K562 (cell line): ENCODE measurements around the gene MED13L. TPM values are rescaled to one million over a fixed set of nuclear protein-coding genes. Genes with fewer than 3 reads are reported as not detected.

Source experiments
- ATAC-seq: fragments of 200-7000 bp; cut with Tn5 transposase; 3 replicates; pipeline ENCODE4 v1.9.1; 2020; ENCODE audit warnings: moderate library complexity
- BruUV-seq: library from RNA; stranded (reverse); fragments of 400-500 nt; replicated peaks from 2 replicates; lab custom pipeline; 2021; lab: Mats Ljungman, UMichigan
- CTCF ChIA-PET: fragments of 300-600 bp; formaldehyde crosslinking; extraction: SDS; loops from one replicate; lab custom pipeline; 2021; ENCODE audit warnings: low intra/inter-chr PET ratio; lab: Yijun Ruan, JAX
- POLR2A ChIA-PET: fragments of 300-600, 350-650 bp; sonication (Branson Sonifier 250); formaldehyde crosslinking; extraction: SDS; loops from one replicate; lab custom pipeline; 2021; ENCODE audit warnings: antibody characterized with exemption, inconsistent platforms; lab: Yijun Ruan, JAX
- DNase-seq, 4 experiments: peaks; one replicate each; pipeline versions ENCODE4 v3.0.0 to v3.0.0-alpha.2; 2011 to 2018; ENCODE audit warnings: low spot score in 3 of 4, mixed read lengths in 3 of 4; ENCODE audit errors: extremely low read depth in 1 of 4
- FAIRE-seq: peaks from 2 replicates; lab custom pipeline; 2011; peaks lifted over from hg19 to GRCh38; lab: Jason Lieb, UNC
- H2AFZ ChIP-seq: 2 replicates; pipeline ENCODE4 v1.6.0; 2011; ENCODE audit warnings: low read depth, low read length, control low read depth, inconsistent platforms
- H3K27ac ChIP-seq: fragments of 200-600 bp; 3 replicates; pipeline ENCODE4 v1.8.0; 2011; ENCODE audit warnings: low read depth, mild to moderate bottlenecking, control low read depth, inconsistent platforms, low read length, moderate library complexity, mixed read lengths; ENCODE audit errors: extremely low read depth
- H3K27me3 ChIP-seq, 2 experiments: fragments of 300-600 bp in 1 of 2; 2 replicates in 1 of 2; 3 replicates in 1 of 2; pipeline versions ENCODE4 v1.6.0 to v1.8.0; 2011; ENCODE audit warnings: inconsistent platforms in 2 of 2, low read length in 2 of 2, mild to moderate bottlenecking in 1 of 2, mixed read lengths in 1 of 2, moderate library complexity in 1 of 2; ENCODE audit not compliant: control insufficient read depth in 2 of 2, insufficient read depth in 2 of 2
- H3K36me3 ChIP-seq: fragments of 300-600 bp; 3 replicates; pipeline ENCODE4 v1.8.0; 2011; ENCODE audit warnings: mild to moderate bottlenecking, low read length, inconsistent platforms; ENCODE audit not compliant: control insufficient read depth, insufficient read depth
- H3K4me1 ChIP-seq, 2 experiments: fragments of 200-600 bp in 1 of 2; replicated peaks in 1 of 2; 2 replicates in 1 of 2; 3 replicates in 1 of 2; pipeline versions ENCODE4 v1.5.1 to v1.8.0; 2011; ENCODE audit warnings: inconsistent platforms in 2 of 2, low read length in 2 of 2, mild to moderate bottlenecking in 1 of 2, mixed read lengths in 1 of 2, moderate library complexity in 1 of 2; ENCODE audit not compliant: control insufficient read depth in 2 of 2, insufficient read depth in 2 of 2
- H3K4me2 ChIP-seq: 2 replicates; pipeline ENCODE4 v1.6.1; 2011; ENCODE audit warnings: low read length, control low read depth, inconsistent platforms, mixed read lengths; ENCODE audit not compliant: insufficient read depth
- H3K4me3 ChIP-seq: fragments of 200-600 bp; sonication (generic), shearing (Covaris generic); 2 replicates; pipeline ENCODE4 v1.5.1; 2016; ENCODE audit warnings: control low read depth, inconsistent platforms
- H3K79me2 ChIP-seq: fragments of 200-600 bp; 3 replicates; pipeline ENCODE4 v1.8.0; 2011; ENCODE audit warnings: low read length, inconsistent platforms; ENCODE audit not compliant: control insufficient read depth, insufficient read depth
- H3K9ac ChIP-seq, 2 experiments: 2 replicates each; pipeline versions ENCODE4 v1.6.0 to v1.6.1; 2011; ENCODE audit warnings: low read depth in 2 of 2, low read length in 2 of 2, control low read depth in 1 of 2, inconsistent platforms in 1 of 2, mild to moderate bottlenecking in 1 of 2, mixed read lengths in 1 of 2; ENCODE audit not compliant: insufficient read depth in 1 of 2
- H3K9me1 ChIP-seq: one replicate; pipeline ENCODE4 v1.6.0; 2011; ENCODE audit warnings: inconsistent platforms, mild to moderate bottlenecking, low read length, moderate library complexity; ENCODE audit not compliant: control insufficient read depth, insufficient read depth
- H3K9me3 ChIP-seq: replicated peaks from 2 replicates; pipeline ENCODE4 v1.5.1; 2011; ENCODE audit warnings: low read depth, low read length, inconsistent platforms; ENCODE audit not compliant: control insufficient read depth, insufficient read depth
- H4K20me1 ChIP-seq: replicated peaks from 2 replicates; pipeline ENCODE4 v1.6.1; 2011; ENCODE audit warnings: low read length, inconsistent platforms, mixed read lengths; ENCODE audit not compliant: control insufficient read depth, insufficient read depth
- CBFA2T3 ChIP-seq: fragments of 450-650 bp; IDR thresholded peaks from 2 replicates; pipeline ENCODE4 v1.6.1; 2017
- CBX1 ChIP-seq: sonication (generic); IDR thresholded peaks from 2 replicates; pipeline ENCODE4 v1.6.1; 2016; ENCODE audit warnings: antibody characterized with exemption, low read depth, mild to moderate bottlenecking
- EP400 ChIP-seq: fragments of 450-650 bp; IDR thresholded peaks from 2 replicates; pipeline ENCODE4 v1.6.1; 2017; ENCODE audit warnings: antibody characterized with exemption, mild to moderate bottlenecking, moderate library complexity
- FOXM1 ChIP-seq, 2 experiments: fragments of 450-650 bp in 1 of 2; sonication (generic) in 1 of 2; formaldehyde crosslinking in 1 of 2; IDR thresholded peaks; 2 replicates each; pipeline versions ENCODE4 v1.6.1 to v1.9.0; 2017 to 2022; ENCODE audit warnings: low read depth in 2 of 2, mild to moderate bottlenecking in 2 of 2, missing genetic modification reagents in 1 of 2, moderate library complexity in 1 of 2
- JUNB ChIP-seq: fragments of 450-650 bp; formaldehyde crosslinking; conservative IDR thresholded peaks from 2 replicates; pipeline ENCODE4 v1.4.0; 2020; ENCODE audit warnings: mild to moderate bottlenecking
- KDM1A ChIP-seq, 2 experiments: fragments of 450-650 bp; IDR thresholded peaks; 2 replicates each; pipeline ENCODE4 v1.6.1; 2016; ENCODE audit warnings: mild to moderate bottlenecking in 2 of 2
- NCOR1 ChIP-seq: fragments of 450-650 bp; IDR thresholded peaks from 2 replicates; pipeline ENCODE4 v1.6.1; 2016; ENCODE audit warnings: mild to moderate bottlenecking, moderate library complexity
- NR2C2 ChIP-seq, 2 experiments: fragments of 200-800 bp in 1 of 2; sonication (Bioruptor generic) in 1 of 2; sonication (generic) in 1 of 2; formaldehyde crosslinking in 1 of 2; IDR thresholded peaks; 2 replicates each; pipeline versions ENCODE4 v1.6.1 to v1.8.0; 2016 to 2022; ENCODE audit warnings: mild to moderate bottlenecking in 1 of 2, missing compliant biosample characterization in 1 of 2, missing genetic modification characterization in 1 of 2, missing genetic modification reagents in 1 of 2
- NR3C1 ChIP-seq: sonication (generic); formaldehyde crosslinking; IDR thresholded peaks from 2 replicates; pipeline ENCODE4 v1.8.1; 2022; ENCODE audit warnings: missing genetic modification reagents
- PYGO2 ChIP-seq: fragments of 450-650 bp; IDR thresholded peaks from 2 replicates; pipeline ENCODE4 v1.6.1; 2016; ENCODE audit warnings: mild to moderate bottlenecking, missing genetic modification characterization, moderate library complexity, missing compliant biosample characterization
- STAG1 ChIP-seq: sonication (generic); formaldehyde crosslinking; IDR thresholded peaks from 2 replicates; pipeline ENCODE4 v1.5.0; 2020; ENCODE audit warnings: missing genetic modification reagents, borderline replicate concordance
- TFAM ChIP-seq: fragments of 250-450 bp; sonication (Bioruptor Pico); conservative IDR thresholded peaks from 2 replicates; pipeline ENCODE4 v1.5.0; 2021; ENCODE audit warnings: mild to moderate bottlenecking, moderate library complexity
- ZNF384 ChIP-seq: IDR thresholded peaks from 2 replicates; pipeline ENCODE4 v1.6.1; 2012; ENCODE audit warnings: low read depth, low read length, improper control_type of control experiment
- ZNF707 ChIP-seq: fragments of 250-450 bp; sonication (Bioruptor Pico); conservative IDR thresholded peaks from 2 replicates; pipeline ENCODE4 v1.8.0; 2022; ENCODE audit warnings: inconsistent platforms, mild to moderate bottlenecking, moderate library complexity
- in situ Hi-C: fragments of 300-500 bp; cut with MboI; formaldehyde crosslinking; loops from 4 replicates; pipeline ENCODE4 v1.15.0; 2018; ENCODE audit warnings: inconsistent platforms, mixed read lengths
- intact Hi-C: fragments of 100-400 bp; cut with micrococcal nuclease; formaldehyde crosslinking; loops from 2 replicates; pipeline ENCODE4 v1.14.2; 2022
- polyA plus RNA-seq, 8 experiments: library from polyadenylated mRNA; depleted of rRNA in 4 of 8; stranded (reverse) in 5 of 8; unstranded in 3 of 8; fragments of >200 nt; fragmentation: Nextera tagmentation in 2 of 8; fragmentation: Illumina TruSeq in 1 of 8; extraction: Ambion mirVana in 2 of 8; extraction: Trizol in 1 of 8; gene quantifications; 2 replicates each; pipeline versions ENCODE4 v1.2.1 to v1.2.3, GENCODE V29; 2011 to 2014; ENCODE audit warnings: inconsistent platforms in 1 of 8, missing spikeins in 1 of 8
- total RNA-seq, 7 experiments: library from RNA; depleted of rRNA in 6 of 7; stranded (reverse); fragments of >200 nt in 6 of 7; fragmentation: Illumina TruSeq in 2 of 7; extraction: Trizol in 2 of 7; gene quantifications; 2 replicates each; pipeline versions ENCODE4 v1.2.1 to v1.2.3, GENCODE V29; 2011 to 2021; ENCODE audit warnings: low replicate concordance in 1 of 7
- TF ChIP-seq, protein P1 (sequence below), 2 experiments: fragments of 250-450 bp in 1 of 2; fragments of 450-650 bp in 1 of 2; sonication (Bioruptor Pico) in 1 of 2; IDR thresholded peaks; 2 replicates each; pipeline versions ENCODE4 v1.6.1 to v1.8.0; 2016 to 2021; ENCODE audit warnings: mild to moderate bottlenecking in 2 of 2, moderate library complexity in 2 of 2, missing compliant biosample characterization in 1 of 2, missing genetic modification characterization in 1 of 2
- TF ChIP-seq, protein P2 (sequence below), 2 experiments: IDR thresholded peaks in 1 of 2; conservative IDR thresholded peaks in 1 of 2; 2 replicates each; pipeline ENCODE4 v1.6.1; 2016; ENCODE audit warnings: low read depth in 2 of 2, mild to moderate bottlenecking in 1 of 2, missing compliant biosample characterization in 1 of 2, missing genetic modification characterization in 1 of 2, moderate library complexity in 1 of 2

MED13L gene
- total and polyA plus RNA-seq, 9 of the 15 experiments (the other 6 are each of a cell fraction or from before 2014, with no cell fraction given): 13.4 to 90.3 (median 36.9) TPM

DNA sequence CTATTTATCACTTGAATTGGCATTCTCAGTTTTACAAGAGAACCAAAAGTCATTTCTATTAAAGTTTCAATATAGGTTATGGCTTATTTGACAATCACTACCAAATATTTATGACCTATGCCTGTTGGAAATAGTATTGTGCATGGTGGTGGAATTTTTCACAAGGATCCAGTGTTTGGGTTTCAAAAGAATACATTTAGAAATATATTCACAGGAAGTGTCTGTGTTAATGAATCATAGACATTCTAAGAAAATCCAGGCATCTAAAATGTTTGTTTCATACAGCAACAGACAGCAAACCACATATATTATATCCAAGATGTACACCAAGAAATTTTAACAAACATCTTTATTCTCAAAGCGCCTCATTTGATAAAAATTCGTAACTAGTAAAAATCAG lies 92.7 kb downstream of the MED13L start (continued):
- TF ChIP-seq CBX1: no peak

DNA sequence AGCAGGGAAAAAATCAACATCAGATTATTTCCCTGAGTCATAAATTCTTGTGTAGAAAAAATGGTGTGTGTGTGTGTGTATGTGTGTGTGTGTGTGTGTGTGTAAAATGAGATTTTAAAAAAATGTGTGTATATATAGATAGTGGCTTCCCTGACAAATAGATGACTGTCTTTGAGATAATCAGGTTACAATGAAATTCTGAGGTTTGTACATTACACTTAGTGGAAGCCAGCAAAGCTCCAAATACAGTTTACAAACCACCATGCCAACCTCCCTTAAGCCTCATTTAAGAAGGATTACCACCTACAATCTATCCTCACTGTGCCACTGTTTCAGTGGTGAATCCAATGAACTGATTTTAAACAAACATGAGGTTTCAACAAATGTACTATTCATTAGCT lies 93.8 kb downstream of the MED13L start:
- in situ Hi-C loops (no loop called here), intact Hi-C loops (no loop called here)
- H3K27ac ChIP-seq: no peak overlapping the region
- no peak overlapping the region for H3K4me3 ChIP-seq
- H3K4me2 ChIP-seq: no peak overlapping the region
- no peak overlapping the region for H3K9ac ChIP-seq
- no TSS peak for BruUV-seq
- H3K9me3 ChIP-seq: no peaks in the 10 kb centered on the region
- peaks cover 2% of the 10 kb centered on the region; the same call in 1 of the 3 replicates for H3K36me3 ChIP-seq
- peaks cover 98% of the 10 kb centered on the region for H3K79me2 ChIP-seq
- peaks cover 7 to 31% of the 10 kb centered on the region in 2 experiments; a peak in 3 of 5 replicates for H3K4me1 ChIP-seq
- DNase-seq (no peak), FAIRE-seq (peak; percentile 15), ATAC-seq (no peak)
- no peak overlapping the region for H2AFZ ChIP-seq
- CTCF ChIA-PET: no interaction called here
- peaks cover 16% of the 10 kb centered on the region; the same call in 1 of the 2 replicates for H4K20me1 ChIP-seq
- H3K9me1 ChIP-seq: no peaks in the 10 kb centered on the region
- POLR2A ChIA-PET: interaction anchor here (1.0 to 1.9 kb wide), 4 partner anchors 12 to 74 kb away, joined by 3 to 7 read pairs (median 4); no protein-coding TSS in a partner anchor
- H3K27me3 ChIP-seq: no peaks in the 10 kb centered on the region
- TF ChIP-seq STAG1 (CRISPR knock-in tag) (no peak), PYGO2 (tag) (no peak), NR3C1 (no peak), EP400 (no peak), JUNB (no peak), ZNF384 (no peak), KDM1A (IDR thresholded peaks at IDR 0.05) (peak; percentile 56 to 63; a peak in 2 of 4 replicates), CBFA2T3 (peak; percentile 58), ZNF707 (CRISPR knock-in tag) (no peak), NCOR1 (no peak), TFAM (CRISPR knock-in tag) (no peak), FOXM1 (IDR thresholded peaks at IDR 0.05; ENCODE audit: low read depth) (no peak), FOXM1 (CRISPR knock-in tag; IDR thresholded peaks at IDR 0.05; ENCODE audit: low read depth) (no peak), NR2C2 (CRISPR knock-in tag; IDR thresholded peaks at IDR 0.05) (no peak), NR2C2 (tag; IDR thresholded peaks at IDR 0.05) (no peak)
- TF ChIP-seq, protein P1, sequence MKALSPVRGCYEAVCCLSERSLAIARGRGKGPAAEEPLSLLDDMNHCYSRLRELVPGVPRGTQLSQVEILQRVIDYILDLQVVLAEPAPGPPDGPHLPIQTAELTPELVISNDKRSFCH (CRISPR knock-in tag; IDR thresholded peaks at IDR 0.05): no peak
- TF ChIP-seq, protein P1 (tag; IDR thresholded peaks at IDR 0.05): no peak
- TF ChIP-seq, protein P2, sequence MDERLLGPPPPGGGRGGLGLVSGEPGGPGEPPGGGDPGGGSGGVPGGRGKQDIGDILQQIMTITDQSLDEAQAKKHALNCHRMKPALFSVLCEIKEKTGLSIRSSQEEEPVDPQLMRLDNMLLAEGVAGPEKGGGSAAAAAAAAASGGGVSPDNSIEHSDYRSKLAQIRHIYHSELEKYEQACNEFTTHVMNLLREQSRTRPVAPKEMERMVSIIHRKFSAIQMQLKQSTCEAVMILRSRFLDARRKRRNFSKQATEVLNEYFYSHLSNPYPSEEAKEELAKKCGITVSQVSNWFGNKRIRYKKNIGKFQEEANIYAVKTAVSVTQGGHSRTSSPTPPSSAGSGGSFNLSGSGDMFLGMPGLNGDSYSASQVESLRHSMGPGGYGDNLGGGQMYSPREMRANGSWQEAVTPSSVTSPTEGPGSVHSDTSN (CRISPR knock-in tag; IDR thresholded peaks at IDR 0.05; ENCODE audit: low read depth): no peak
- TF ChIP-seq, protein P2 (tag; conservative IDR thresholded peaks at IDR 0.05; ENCODE audit: low read depth): 0 out of 2 replicates have a peak, but pooled peaks have one; percentile 31
